ENCODE data around the gene MFNG.

MFNG gene

GRCh38 chr22:37431801-37432707, 54.1 kb downstream of the MFNG start (continued):
- peak; percentile 64; the same call in 1 of the 2 replicates for TF ChIP-seq TSHZ1 (tag by site-specific recombination; IDR thresholded peaks at IDR 0.05; ENCODE audit: borderline replicate concordance)
- no peak for TF ChIP-seq ZNF404 (tag by site-specific recombination; IDR thresholded peaks at IDR 0.05)
- no peak for TF ChIP-seq ZNF473 (tag by site-specific recombination; IDR thresholded peaks at IDR 0.05)
- no peak for TF ChIP-seq ZBTB49 (tag by site-specific recombination; IDR thresholded peaks at IDR 0.05; ENCODE audit: low read depth)
- TF ChIP-seq ZNF132 (tag by site-specific recombination; IDR thresholded peaks at IDR 0.05; ENCODE audit: borderline replicate concordance) = peak; percentile 71; the same call in 1 of the 2 replicates
- peak; percentile 73 for TF ChIP-seq WT1 (tag by site-specific recombination; IDR thresholded peaks at IDR 0.05)
- no peak for TF ChIP-seq ZNF513 (tag by site-specific recombination; IDR thresholded peaks at IDR 0.05)
- no peak for TF ChIP-seq ZNF623 (tag by site-specific recombination; IDR thresholded peaks at IDR 0.05)
- peak; percentile 33; the same call in 1 of the 2 replicates for TF ChIP-seq KLF16 (tag by site-specific recombination; IDR thresholded peaks at IDR 0.05)
- peak; percentile 99 for TF ChIP-seq ZNF280D (tag by site-specific recombination; IDR thresholded peaks at IDR 0.05)
- TF ChIP-seq EGR2 (tag by site-specific recombination; IDR thresholded peaks at IDR 0.05; ENCODE audit: low read depth) = peak; percentile 94
- no peak for TF ChIP-seq ZNF138 (tag by site-specific recombination; IDR thresholded peaks at IDR 0.05; ENCODE audit: borderline replicate concordance)
- TF ChIP-seq ZNF394 (tag by site-specific recombination; IDR thresholded peaks at IDR 0.05; ENCODE audit: borderline replicate concordance) = peak; percentile 77
- TF ChIP-seq ZNF518A (tag by site-specific recombination; conservative IDR thresholded peaks at IDR 0.05; ENCODE audit: low read depth) = peak; percentile 68
- TF ChIP-seq HOXD13 (CRISPR knock-in tag; IDR thresholded peaks at IDR 0.05; ENCODE audit: borderline replicate concordance) = peak; percentile 66; the same call in 1 of the 2 replicates
- no peak for TF ChIP-seq ZNF350 (tag by site-specific recombination; IDR thresholded peaks at IDR 0.05)
- no peak for TF ChIP-seq PRDM4 (tag by site-specific recombination; IDR thresholded peaks at IDR 0.05)
- peak; percentile 79 for TF ChIP-seq ZNF24 (tag by site-specific recombination; IDR thresholded peaks at IDR 0.05)
- TF ChIP-seq ZNF670 (tag by site-specific recombination; IDR thresholded peaks at IDR 0.05; ENCODE audit: low read depth) = no peak
